ENCODE measurements around the gene HSDL2.

DNA sequence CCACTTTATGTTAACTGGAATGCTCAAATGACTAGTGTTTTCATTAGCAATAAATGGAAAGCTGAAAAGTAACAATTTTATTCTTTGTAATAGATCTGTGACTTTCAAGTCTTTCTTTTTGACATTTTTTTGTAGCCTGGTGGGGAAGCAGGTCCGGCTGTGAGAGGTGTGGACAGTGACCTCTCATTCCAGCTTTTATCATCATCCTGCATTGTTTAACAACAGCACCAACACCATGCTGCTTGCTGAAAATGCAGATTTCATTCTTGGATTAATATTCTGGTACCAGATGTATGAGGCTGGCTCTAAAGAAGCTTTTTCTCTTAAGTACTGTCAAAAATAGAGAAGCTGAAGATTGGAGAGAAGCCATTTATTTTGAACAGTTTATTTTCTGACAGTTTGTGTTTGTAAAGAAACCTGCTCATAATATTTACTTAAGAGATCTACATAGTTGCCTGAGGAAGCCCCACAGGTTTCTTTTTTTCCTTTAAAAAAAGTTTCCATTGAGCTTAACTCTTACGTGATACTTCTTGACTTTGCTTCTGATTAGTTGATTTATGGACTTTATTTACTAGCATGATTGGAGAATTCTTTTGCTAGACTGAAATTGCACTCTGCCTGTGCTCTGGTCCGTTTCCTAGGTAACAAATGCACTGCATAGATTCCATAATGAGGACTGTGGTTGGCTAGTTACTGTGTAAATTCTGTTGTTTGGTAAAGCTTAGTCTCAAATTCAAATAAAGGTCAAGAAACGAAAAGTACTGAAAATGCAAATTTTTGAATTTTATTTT is 110.2 kb downstream of the HSDL2 start:
- TF ChIP-seq, protein P1, sequence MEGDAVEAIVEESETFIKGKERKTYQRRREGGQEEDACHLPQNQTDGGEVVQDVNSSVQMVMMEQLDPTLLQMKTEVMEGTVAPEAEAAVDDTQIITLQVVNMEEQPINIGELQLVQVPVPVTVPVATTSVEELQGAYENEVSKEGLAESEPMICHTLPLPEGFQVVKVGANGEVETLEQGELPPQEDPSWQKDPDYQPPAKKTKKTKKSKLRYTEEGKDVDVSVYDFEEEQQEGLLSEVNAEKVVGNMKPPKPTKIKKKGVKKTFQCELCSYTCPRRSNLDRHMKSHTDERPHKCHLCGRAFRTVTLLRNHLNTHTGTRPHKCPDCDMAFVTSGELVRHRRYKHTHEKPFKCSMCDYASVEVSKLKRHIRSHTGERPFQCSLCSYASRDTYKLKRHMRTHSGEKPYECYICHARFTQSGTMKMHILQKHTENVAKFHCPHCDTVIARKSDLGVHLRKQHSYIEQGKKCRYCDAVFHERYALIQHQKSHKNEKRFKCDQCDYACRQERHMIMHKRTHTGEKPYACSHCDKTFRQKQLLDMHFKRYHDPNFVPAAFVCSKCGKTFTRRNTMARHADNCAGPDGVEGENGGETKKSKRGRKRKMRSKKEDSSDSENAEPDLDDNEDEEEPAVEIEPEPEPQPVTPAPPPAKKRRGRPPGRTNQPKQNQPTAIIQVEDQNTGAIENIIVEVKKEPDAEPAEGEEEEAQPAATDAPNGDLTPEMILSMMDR (IDR thresholded peaks at IDR 0.05): no peak
- no peak for TF ChIP-seq POLR2A (IDR thresholded peaks at IDR 0.05)

Measured in testis (tissue), 2 donors.